Endodermal cell (in vitro differentiated cells): ENCODE measurements around the gene PLCB3. TPM values are rescaled to one million over a fixed set of nuclear protein-coding genes. Genes with fewer than 3 reads are reported as not detected.

ENCODE experiments used
- DNase-seq: peaks from one replicate; pipeline ENCODE4 v3.0.0-alpha.2; 2017
- H3K27ac ChIP-seq: 2 replicates; pipeline ENCODE4 v1.5.1; 2013; ENCODE audit warnings: mild to moderate bottlenecking, low read depth, low read length, moderate library complexity
- H3K27me3 ChIP-seq: 2 replicates; pipeline ENCODE4 v1.6.1; 2013; ENCODE audit warnings: mild to moderate bottlenecking, low read length, moderate library complexity; ENCODE audit not compliant: insufficient read depth, control insufficient read depth, poor library complexity, severe bottlenecking
- H3K36me3 ChIP-seq: 2 replicates; pipeline ENCODE4 v1.7.0; 2013; ENCODE audit warnings: mild to moderate bottlenecking, low read length, moderate library complexity; ENCODE audit not compliant: control insufficient read depth, insufficient read depth
- H3K4me1 ChIP-seq: one replicate; pipeline ENCODE4 v1.7.0; 2013; ENCODE audit warnings: low read length; ENCODE audit not compliant: control insufficient read depth, insufficient read depth
- H3K4me3 ChIP-seq: 2 replicates; pipeline ENCODE4 v1.5.1; 2013; ENCODE audit warnings: mild to moderate bottlenecking, low read length, moderate library complexity
- H3K9ac ChIP-seq: 2 replicates; pipeline ENCODE4 v1.6.1; 2013; ENCODE audit warnings: mild to moderate bottlenecking, low read length, moderate library complexity; ENCODE audit not compliant: poor library complexity, severe bottlenecking; ENCODE audit errors: extremely low read depth
- H3K9me3 ChIP-seq: 2 replicates; pipeline ENCODE4 v1.6.1; 2013; ENCODE audit warnings: mild to moderate bottlenecking, low read length, moderate library complexity; ENCODE audit not compliant: control insufficient read depth
- H3K27ac Mint-ChIP-seq: 2 replicates; pipeline ENCODE4 v1.8.0; 2020; ENCODE audit warnings: mixed read lengths
- H3K27me3 Mint-ChIP-seq: 2 replicates; pipeline ENCODE4 v1.8.0; 2021; ENCODE audit warnings: mild to moderate bottlenecking, mixed read lengths; ENCODE audit not compliant: insufficient read depth
- H3K36me3 Mint-ChIP-seq: 2 replicates; pipeline ENCODE4 v1.8.0; 2020; ENCODE audit warnings: low read depth, mixed read lengths
- H3K4me1 Mint-ChIP-seq: 2 replicates; pipeline ENCODE4 v1.8.0; 2020; ENCODE audit warnings: mixed read lengths
- H3K4me3 Mint-ChIP-seq: 2 replicates; pipeline ENCODE4 v1.8.0; 2020; ENCODE audit warnings: mild to moderate bottlenecking, moderate library complexity, mixed read lengths
- H3K9me3 Mint-ChIP-seq: 2 replicates; pipeline ENCODE4 v1.8.0; 2020; ENCODE audit warnings: mild to moderate bottlenecking, mixed read lengths
- CTCF ChIP-seq: fragments of 200-600 bp; sonication (generic); conservative IDR thresholded peaks from 2 replicates; pipeline ENCODE4 v1.5.0; 2021; ENCODE audit warnings: antibody characterized with exemption, mild to moderate bottlenecking
- WGBS, 2 experiments: methylation state at CpG; one replicate each; pipeline versions ENCODE4 v1.1.5 to v1.1.7; 2013; ENCODE audit warnings: missing lambda C conversion rate in 2 of 2, mixed read lengths in 1 of 2; ENCODE audit not compliant: insufficient coverage in 1 of 2, insufficient read length in 1 of 2; 5-methylcytosine and 5-hydroxymethylcytosine counted together
- total RNA-seq, 2 donors: library from RNA; stranded (reverse); fragmentation: NEBNext Ultra II Directional in 1 of 2; extraction: Animal tissue kit (Norgen Biotek cat#: 25700) in 1 of 2; gene quantifications; 2 replicates in 1 of 2; 3 replicates in 1 of 2; pipeline ENCODE4 v1.2.1, GENCODE V29; 2021

Gene PLCB3
- total RNA-seq, 2 donors from 2014 or later, result 75.0 to 83.2 TPM

DNA sequence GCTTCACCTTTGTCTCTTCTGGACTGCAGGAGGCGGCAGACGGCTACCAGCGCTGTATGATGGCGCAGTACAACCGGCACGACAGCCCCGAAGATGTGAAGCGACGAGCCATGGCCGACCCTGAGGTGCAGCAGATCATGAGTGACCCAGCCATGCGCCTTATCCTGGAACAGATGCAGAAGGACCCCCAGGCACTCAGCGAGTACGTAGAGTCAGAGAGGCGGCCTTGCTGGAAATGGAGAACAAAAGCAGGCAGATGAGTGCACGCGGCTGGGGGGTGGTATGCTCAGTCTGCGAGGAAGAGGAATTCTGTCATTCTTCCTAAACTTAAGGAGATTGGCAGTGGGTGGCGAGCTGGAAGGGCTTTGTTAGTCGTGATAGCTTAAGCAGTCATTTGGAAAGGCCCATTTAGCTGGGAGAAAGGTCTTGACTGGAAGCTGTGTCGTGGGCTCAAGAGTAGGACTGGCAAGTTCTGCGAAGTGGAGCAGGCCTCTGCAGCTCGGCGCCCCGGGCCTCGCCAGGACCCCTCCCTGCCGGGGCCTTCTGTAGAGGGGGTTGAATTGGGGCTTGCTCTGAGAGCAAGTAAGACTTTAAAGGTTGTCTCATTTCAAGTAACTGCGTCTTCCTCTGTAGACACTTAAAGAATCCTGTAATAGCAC, 47.8 kb upstream of the PLCB3 start:
- TF ChIP-seq CTCF, result no peak
- no peak for DNase-seq
- no peak overlapping the region for H3K4me3 ChIP-seq
- no peaks in the 10 kb centered on the region for H3K9me3 Mint-ChIP-seq
- peaks cover 3% of the 10 kb centered on the region for H3K4me1 ChIP-seq
- 88 to 94% methylated on average over 24 to 27 of the region's 27 CpGs for WGBS, 2 experiments
- H3K36me3 Mint-ChIP-seq, result peaks cover 59% of the 10 kb centered on the region
- no peaks in the 10 kb centered on the region for H3K27me3 Mint-ChIP-seq
- H3K4me3 Mint-ChIP-seq, result no peak overlapping the region
- H3K27me3 ChIP-seq, result no peaks in the 10 kb centered on the region
- H3K9me3 ChIP-seq, result no peaks in the 10 kb centered on the region
- H3K36me3 ChIP-seq, result peaks cover 78% of the 10 kb centered on the region
- no peak overlapping the region for H3K27ac Mint-ChIP-seq
- no peak overlapping the region for H3K9ac ChIP-seq
- H3K27ac ChIP-seq, result no peak overlapping the region
- H3K4me1 Mint-ChIP-seq, result no peaks in the 10 kb centered on the region

DNA sequence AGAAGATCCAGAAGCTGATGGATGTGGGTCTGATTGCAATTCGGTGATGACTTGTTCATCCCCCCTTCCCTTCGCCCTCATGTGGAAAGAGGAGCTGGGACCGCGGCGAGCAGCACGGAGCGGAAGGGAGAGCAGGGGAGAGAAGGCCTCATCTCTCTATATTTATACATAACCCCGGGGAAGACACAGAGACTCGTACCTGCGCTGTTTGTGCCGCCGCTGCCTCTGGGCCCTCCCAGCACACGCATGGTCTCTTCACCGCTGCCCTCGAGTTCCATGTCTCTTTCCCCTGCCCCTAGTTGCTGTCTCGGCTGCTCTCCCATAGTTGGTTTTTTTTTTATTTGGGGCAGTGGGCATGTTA, 47.3 kb upstream of the PLCB3 start:
- H3K4me3 ChIP-seq, result no peak overlapping the region
- DNase-seq, result no peak
- Mint-ChIP-seq H3K9me3 (no peaks in the 10 kb centered on the region), H3K27ac (peak overlapping the region; percentile 74), H3K27me3 (no peaks in the 10 kb centered on the region), H3K4me3 (no peak overlapping the region), H3K4me1 (no peaks in the 10 kb centered on the region), H3K36me3 (peaks cover 58% of the 10 kb centered on the region)
- H3K9ac ChIP-seq, result no peak overlapping the region
- H3K4me1 ChIP-seq, result peaks cover 3% of the 10 kb centered on the region
- H3K36me3 ChIP-seq, result peaks cover 73% of the 10 kb centered on the region
- 95% methylated on average over 16 of the region's 16 CpGs; no CpG with 5 or more reads in 1 of the 2 experiments for WGBS, 2 experiments
- TF ChIP-seq CTCF, result no peak
- H3K27ac ChIP-seq, result no peak overlapping the region
- no peaks in the 10 kb centered on the region for H3K27me3 ChIP-seq
- no peaks in the 10 kb centered on the region for H3K9me3 ChIP-seq

- no peaks in the 10 kb centered on the region for H3K4me1 Mint-ChIP-seq
- Histone ChIP-seq H3K9ac (no peak overlapping the region), H3K9me3 (no peaks in the 10 kb centered on the region), H3K27me3 (no peaks in the 10 kb centered on the region), H3K4me1 (peaks cover 3% of the 10 kb centered on the region), H3K4me3 (no peak overlapping the region), H3K27ac (no peak overlapping the region), H3K36me3 (peaks cover 70% of the 10 kb centered on the region)
- peak overlapping the region; percentile 74 for H3K27ac Mint-ChIP-seq
- no peaks in the 10 kb centered on the region for H3K9me3 Mint-ChIP-seq
- H3K36me3 Mint-ChIP-seq, result peaks cover 58% of the 10 kb centered on the region
- TF ChIP-seq CTCF, result peak; percentile 83
- no peak overlapping the region for H3K4me3 Mint-ChIP-seq
- 88% methylated on average over 7 of the region's 7 CpGs; no CpG with 5 or more reads in 1 of the 2 experiments for WGBS, 2 experiments
- H3K27me3 Mint-ChIP-seq, result no peaks in the 10 kb centered on the region
- peak; percentile 92 for DNase-seq
Measured at GRCh38 chr11:64204464-64204989, 46.8 kb upstream of the PLCB3 start.
